HG03060 (cell line): ENCODE measurements around the gene IQCE.

Experiments
- ATAC-seq: cut with Tn5 transposase; IDR thresholded peaks from one replicate; pipeline ENCODE4 v1.9.1; 2021; ENCODE audit warnings: low read depth, moderate number of reproducible peaks; ENCODE audit not compliant: unreplicated experiment

Gene IQCE

GRCh38 chr7:2657920-2658671 is 99.3 kb downstream of the IQCE start:
- no peak for ATAC-seq

GRCh38 chr7:2658941-2659340 is 100.2 kb downstream of the IQCE start:
- no peak for ATAC-seq

GRCh38 chr7:2659556-2660358 is 101.0 kb downstream of the IQCE start:
- ATAC-seq, result no peak

- no peak for ATAC-seq
These were observed 101.7 kb downstream of the IQCE start for GRCh38 chr7:2660359-2661095.

- no peak for ATAC-seq
These were observed 102.3 kb downstream of the IQCE start for GRCh38 chr7:2661096-2661449.

- ATAC-seq, result no peak
These were observed 103.0 kb downstream of the IQCE start for GRCh38 chr7:2661602-2662272.

- no peak for ATAC-seq
These were observed 103.7 kb downstream of the IQCE start for GRCh38 chr7:2662273-2663120.

GRCh38 chr7:2663121-2663886 is 104.5 kb downstream of the IQCE start:
- ATAC-seq, result no peak

- ATAC-seq, result no peak
These were observed 105.2 kb downstream of the IQCE start for GRCh38 chr7:2663960-2664359.
